Measurements from ENCODE around the gene PLA2G4F. TPM values are rescaled to one million over a fixed set of nuclear protein-coding genes. Genes with fewer than 3 reads are reported as not detected.

Gene PLA2G4F
- total RNA-seq, 1 donor from 2014 or later, result not detected

DNA sequence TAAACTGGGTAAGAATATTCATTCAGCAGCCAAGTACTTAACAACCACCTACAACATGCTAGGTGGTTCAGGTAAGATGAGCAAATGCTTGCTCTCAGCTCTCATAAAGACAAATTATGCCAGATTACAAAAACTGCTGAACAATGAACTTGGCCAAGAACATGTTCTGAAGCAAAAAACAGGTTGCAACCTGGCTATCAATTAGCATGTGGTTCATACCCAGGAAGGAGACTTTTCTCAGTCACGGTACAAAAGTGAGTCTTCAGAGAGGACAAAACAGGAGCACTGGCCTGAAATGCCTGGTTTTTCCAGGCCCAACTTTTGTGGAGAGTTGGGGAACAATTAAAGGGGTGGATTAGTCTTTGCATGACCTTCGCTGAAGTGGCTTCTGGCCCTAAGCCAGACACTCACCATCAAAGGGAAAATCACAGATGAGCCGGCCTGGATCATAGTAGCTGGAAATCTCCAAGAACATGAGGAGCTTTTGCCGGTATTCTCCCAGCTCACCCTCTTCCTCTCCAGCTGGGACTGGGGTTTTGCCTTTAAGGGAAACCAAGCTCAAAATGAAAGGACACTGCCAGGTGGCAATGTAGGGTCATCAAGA, 7.6 kb upstream of the PLA2G4F start:
- DNase-seq (ENCODE audit: low read depth, low spot score), result no peak

DNA sequence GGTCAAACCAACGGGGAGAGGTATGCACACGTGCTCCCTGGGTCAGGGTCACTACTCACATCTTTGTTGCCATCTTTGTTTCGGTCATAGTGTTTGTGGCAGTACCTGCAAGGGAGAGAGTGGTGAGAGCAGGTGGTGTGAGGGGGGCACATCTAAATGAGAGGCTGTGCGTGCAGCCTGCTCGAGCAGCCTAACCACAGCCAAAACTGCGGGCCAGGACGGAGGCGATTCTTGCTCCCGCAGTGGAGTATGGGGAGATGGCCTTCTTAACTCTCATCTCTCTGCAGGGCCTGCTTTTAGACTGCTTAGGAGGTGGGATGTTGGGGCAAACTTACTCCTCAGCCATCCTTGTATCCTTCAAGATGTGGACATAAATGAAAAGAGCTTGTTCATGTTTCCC, 6.9 kb upstream of the PLA2G4F start:
- no peak for DNase-seq (ENCODE audit: low read depth, low spot score)

DNA sequence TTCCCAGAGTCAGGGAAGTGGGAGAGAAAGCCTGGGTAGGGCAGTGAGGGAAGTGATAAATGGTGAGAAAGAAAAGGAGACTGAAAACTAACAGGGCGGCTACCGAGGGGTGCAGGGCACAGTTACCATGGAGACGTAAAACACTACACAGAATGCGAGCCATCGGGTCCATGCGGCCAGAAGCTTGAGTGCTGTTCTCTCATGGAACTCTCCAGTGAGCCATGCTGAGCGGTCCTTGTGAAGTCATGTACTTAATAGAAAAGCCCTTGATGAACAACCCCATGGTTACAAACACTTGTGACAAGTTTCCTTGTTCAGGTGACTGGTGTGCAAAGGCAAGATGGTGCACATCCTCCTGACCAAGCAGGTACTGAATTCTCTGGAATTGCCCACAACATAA, 3.7 kb upstream of the PLA2G4F start:
- DNase-seq (ENCODE audit: low read depth, low spot score), result no peak

DNA sequence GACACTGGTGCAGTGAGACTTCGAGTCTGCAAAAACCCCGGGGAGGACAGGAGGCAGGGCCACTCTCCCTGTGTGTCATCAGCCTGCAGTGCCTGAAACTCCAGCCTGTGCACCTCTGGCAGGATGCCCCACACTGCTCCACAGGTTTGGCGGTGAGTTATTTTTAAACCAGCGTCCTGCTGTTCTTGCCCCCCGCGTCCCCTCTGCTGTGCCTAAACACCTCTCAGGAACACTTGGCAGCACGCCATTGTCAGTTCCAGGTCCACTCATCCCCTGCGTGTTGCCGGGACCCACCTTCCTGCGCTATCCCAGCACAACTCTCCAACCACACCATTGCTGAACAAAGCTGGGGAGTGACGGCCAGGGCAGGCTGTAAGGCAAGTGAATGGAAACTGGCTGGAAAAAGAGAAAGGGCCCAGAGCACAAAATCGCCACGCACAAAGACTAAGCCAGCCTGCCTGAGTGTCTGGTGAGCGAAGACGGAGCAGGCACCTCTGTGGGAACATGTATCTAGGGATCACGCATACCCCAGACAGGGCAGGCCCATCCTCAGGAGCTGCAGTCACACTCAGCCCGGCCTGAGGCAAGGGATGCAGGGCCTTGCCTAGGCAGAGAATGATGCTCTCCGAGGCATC, 3.1 kb upstream of the PLA2G4F start:
- no peak for DNase-seq (ENCODE audit: low read depth, low spot score)

DNA sequence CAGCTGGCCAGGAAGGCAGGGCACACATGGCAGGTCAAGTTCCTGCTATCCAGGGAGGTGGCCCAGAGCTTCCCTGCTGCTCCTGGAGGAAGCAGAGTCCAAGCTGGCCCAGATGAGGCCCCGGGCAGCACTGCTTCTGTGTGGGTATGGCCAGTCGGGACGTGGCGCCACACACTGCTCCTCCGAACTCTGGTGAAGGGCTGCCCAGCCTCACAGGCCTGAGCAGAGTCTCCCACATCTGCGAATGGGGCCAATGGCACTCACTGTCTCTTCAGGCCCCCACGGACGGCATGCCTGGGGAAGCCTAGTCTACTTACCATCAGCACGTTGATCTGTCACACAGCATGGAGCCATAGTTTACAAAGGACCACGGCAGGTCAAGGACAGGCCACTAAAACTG, 2.5 kb upstream of the PLA2G4F start:
- DNase-seq (ENCODE audit: low read depth, low spot score), result no peak

DNA sequence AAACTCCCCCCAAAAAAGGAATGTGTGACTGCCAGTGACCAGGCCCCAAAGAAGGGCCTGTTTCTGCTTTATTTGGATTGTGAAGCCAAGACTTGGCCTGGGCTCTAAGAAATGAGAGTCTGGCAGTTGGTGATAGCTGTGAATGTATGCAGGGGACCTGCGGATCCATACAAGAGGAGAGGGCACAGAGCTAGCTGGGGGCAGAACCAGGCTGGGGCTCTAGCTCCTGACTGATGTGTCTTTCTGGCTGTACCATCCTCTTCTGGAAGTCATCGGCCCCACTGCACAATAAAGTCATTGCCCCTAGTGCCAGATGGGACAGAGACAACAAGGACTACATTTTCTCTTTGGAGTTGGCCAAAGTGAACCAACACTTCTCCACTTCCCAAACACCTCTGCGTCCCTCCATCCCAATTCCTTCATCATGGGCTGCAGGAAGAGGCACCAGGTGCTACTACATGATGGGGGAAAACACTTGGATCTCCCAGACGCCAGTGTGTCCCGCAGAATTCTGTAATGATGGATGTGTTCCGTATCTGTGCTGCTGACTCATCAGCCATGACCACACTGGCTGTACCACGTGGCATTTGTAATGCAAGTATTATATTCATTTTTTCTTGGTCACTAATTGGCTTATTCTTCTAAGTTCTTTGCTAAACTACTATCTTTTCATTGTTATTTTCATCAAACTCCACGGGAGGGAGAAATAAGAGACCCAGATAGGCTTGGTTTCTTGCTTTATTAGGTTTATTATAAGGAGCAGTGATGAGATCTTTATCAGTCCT, 1.7 kb upstream of the PLA2G4F start:
- no peak for DNase-seq (ENCODE audit: low read depth, low spot score)

DNA sequence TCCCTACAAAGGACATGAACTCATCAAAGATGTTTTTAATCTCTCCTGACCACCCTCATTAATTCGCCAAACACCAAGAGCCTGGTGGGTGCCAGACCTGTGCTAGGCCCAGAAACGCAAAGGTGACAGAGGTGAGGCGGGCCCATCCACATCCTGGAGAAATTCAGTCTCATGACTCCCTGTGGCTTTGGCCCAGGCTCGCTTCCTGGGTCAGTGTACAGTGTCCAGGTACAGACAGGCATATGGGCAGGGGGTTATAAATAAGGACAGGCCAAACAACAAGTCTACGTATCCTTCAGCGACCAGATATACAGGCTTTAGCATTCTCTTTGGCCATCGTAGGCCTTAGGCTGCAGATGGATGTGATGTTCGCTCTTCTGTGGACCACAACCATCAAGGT, 945 bp upstream of the PLA2G4F start:
- no peak for DNase-seq (ENCODE audit: low read depth, low spot score)

DNA sequence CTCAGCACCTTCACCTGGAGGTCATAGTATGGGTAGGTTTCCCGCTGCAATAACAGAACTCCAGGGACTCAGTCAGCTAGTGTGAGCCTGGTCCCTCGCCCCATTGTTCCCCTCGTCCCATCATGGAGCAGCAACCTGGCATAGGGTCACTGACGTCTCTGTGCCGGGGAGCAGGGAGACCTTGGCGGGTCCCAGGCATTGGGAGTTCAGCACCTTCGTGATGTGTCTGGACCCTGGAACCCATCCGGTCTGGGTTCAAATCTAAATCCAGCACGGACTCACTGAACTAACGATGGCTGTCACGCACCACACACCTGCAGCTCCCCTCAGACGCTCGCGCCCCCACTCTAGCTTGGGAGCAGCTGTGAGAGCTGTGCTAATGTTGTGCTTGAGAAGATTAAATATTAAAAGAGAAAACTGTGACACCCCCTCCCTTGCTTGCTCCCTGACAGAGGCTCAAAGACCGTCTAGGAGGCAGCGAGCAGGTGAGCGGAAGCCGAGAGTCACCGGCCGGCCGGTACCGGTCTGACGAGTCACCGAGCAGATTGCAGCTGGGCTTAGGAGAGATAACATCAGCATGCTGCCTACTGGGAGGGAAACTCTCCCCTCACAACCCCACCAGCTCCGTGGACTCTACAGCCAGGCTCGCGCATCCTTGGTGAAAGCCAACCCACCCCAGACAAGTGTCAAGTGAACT, 742 bp downstream of the PLA2G4F start:
- DNase-seq (ENCODE audit: low read depth, low spot score), result no peak

DNA sequence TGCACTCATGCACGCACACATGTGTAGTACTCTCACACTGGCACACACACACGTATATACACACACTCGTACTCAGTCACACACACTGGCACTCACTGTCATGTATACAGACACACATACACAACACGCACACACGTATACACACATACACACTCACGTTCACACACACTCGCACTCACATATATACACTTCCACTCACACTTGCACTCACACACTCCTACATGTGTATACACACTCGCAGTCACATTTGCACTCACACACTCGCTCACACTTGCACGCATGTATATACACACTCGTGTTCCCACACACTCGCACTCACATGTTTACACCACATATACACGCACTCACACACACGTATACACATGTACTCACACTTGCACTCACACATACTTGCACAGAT, 1.5 kb downstream of the PLA2G4F start:
- DNase-seq (ENCODE audit: low read depth, low spot score), result no peak

DNA sequence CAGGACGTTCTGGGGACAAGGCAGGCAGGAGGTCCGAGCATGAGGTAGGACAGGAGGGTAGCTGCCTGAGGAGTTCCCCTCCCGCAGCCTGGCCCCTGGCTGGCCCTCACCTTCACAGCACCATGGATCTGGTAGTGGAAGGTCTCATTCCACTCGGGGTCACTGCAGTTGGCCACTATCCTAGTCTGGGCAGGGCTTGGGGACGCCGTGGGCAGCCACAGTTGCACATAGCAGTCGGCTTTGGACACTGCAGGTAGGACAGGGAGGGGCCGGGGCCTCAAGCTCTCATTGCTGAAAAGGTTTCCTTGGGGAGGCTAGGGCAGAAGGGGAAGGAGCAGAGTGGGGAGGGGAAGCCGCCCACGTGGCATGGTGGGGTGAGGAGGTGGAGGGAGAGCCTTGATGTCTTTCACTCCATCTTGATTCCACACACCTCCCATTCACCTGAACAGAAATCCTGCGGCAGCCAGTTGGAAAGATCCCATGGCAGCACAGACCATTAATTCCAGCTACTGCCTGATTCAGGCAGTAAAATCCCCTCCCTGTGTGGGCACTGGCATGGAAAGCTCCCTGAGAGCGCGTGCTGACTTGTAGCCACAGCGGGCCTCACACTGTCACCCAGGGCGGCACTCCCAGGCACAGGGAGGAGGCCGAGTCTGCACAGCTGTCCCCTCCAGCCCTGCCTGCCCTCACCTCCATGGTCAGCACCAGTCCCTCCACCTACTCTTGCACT, 2.1 kb downstream of the PLA2G4F start:
- no peak for DNase-seq (ENCODE audit: low read depth, low spot score)

DNA sequence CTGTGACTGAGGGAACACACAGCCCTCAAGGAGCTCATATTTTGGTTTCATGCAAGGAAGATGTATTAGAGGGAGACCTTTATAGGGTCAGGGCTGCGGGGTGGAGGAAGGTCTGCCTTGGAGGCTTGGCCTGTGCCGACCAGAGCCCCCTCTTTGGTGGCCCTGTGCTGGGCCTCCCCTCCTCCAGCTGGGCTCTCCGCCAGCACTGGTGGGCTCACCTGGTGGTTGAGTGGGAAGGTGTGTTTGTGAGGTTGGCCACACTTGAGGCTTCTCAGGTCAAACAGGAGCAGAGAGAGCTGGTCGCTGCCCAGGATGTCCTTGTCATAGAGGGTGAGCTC, 2.6 kb downstream of the PLA2G4F start:
- DNase-seq (ENCODE audit: low read depth, low spot score), result no peak

DNA sequence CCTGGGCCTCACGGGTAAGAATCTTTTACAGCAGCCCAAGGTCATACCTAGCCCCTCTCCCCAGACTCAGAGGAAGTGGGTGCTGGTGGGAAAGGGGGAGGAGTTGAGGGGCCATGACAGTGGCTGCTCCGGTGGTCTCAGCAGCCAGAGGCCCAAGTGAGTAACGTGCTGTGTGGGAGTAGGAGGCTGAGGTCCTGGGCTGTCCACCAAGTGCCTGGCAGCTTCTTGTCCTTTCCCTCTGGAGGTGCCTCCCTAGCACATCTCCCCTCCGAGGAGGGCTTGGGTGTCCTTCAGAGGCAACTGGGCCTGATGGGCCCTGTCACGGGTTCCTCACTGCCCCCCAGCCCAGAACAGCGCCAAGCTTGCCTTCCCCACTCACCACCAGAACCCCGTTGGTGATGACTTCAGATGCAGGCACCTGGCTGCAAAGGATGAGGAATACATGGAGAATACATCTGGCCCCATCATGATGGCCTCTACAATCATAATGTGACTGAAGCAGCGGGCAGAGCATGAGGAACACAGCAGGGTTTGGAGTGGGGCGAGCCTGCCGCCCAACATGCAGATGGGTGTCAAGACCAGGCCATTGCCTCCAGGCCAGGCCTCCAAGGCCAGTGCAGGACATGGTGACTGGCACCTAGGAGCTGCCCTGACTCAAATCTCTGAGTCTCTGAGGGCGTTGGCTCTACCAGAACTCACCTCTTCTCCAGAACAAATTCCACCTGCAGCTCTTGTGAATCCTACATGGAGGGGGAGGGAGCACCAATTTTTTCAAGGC, 3.3 kb downstream of the PLA2G4F start:
- no peak for DNase-seq (ENCODE audit: low read depth, low spot score)

DNA sequence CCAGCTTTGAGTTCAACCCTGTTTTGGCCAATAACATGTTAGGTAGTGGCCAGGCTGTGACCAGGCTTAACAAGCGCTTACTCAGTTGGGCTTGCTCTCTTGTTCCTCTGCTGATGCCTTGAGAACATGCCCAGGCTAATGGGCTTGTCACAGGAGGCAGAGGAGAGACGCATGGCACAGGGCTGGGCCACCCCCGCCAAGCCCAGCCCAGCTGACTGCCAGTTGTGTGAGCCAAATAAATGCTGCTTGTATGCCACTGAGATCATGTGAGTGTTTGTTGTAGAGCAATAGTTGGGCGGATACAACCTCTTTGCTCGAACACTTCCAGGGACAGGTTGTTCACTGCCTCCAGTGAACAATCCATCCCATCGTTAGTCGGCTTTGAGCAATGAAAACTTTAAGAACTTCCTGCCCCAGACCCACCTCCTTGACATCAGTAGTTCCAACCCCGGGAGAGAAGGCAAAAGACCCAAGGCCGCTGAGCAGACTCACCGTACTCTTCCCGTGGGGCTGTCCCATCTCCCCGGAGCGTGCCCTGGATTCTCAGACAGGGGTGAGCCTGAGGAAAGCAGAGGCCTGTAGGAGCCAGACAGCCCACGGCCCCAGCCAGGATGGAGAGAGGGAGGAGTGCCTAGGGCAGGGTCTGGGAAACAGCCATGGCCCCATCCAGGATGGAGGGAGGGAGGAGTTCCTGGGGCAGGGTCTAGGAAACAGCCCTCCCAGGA, 4.1 kb downstream of the PLA2G4F start:
- no peak for DNase-seq (ENCODE audit: low read depth, low spot score)

DNA sequence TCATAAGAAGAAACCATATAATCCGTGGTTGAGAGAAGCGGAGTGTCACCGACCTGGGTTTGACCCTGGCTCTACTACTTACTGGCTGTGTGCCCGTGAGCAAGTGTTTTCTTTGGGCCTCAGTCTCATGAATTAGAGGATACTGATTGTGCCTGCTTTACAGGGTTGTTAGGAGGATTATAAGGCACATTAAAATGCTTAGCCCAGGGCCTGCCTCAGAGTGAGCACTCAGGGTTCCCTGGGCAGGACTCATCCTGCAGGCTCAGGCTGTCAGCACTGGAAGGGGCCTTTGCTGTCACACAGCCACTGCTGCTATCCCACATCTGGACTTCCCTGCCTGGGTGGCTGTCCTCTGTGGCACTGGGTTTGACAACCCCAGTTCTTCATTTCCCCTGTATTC, 4.7 kb downstream of the PLA2G4F start:
- no peak for DNase-seq (ENCODE audit: low read depth, low spot score)

DNA sequence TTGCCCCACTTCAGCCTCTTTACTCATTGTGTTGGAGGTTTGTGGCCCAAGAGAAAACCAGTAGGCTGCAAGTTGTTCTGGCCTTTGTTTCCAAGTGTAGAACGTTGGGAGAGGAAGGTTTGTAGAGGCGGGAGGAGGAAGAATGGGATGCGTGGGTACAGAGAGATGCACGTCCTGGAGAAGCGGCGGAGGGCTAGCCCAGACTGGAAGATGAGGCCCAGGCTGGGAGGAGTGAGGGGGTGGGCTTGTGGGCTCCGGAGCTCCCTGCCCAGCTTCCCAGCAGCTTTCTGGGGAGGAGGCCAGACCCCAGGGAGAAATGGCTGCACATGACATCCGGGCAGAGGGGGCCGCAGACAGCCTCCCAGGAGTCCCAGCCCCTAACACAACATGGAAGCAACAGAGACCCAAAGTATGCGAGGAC, 5.3 kb downstream of the PLA2G4F start:
- no peak for DNase-seq (ENCODE audit: low read depth, low spot score)

DNA sequence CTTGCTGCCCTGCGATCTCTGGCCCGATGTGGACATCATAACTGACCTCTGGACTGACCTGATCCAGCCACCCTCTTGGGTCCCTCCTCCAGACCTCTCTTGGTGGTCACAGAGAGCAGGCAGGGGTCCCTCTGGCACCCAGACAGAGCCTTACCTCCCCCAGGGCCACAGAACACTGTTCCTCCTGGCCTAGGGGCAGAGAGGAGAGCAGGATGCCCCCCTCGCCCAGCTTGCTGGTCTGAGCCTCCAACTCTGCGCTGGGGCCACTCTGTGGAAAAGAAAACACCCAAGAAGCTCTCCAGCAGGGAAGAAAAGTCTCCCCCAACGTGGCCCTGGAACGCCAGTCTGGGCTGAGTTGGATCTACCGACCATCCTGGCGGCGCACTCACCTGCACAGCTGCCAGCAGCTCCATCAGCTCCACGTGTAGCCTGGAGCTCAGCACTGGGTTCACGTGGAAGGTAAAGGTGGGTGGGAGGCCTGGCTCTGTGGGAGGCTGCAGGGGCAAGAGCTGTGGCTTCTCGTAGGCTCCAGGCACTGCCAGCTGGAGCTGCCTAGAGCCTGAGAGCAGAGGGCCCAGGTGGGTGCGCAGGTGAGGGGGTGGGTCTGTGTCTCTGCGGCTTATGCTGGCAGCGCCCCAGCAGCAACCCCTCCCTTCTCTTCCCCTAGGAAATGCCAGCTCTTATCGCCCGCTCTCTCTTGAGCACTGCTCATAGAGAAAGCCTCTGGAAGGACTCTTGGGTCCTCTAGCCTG, 6.0 kb downstream of the PLA2G4F start:
- no peak for DNase-seq (ENCODE audit: low read depth, low spot score)

DNA sequence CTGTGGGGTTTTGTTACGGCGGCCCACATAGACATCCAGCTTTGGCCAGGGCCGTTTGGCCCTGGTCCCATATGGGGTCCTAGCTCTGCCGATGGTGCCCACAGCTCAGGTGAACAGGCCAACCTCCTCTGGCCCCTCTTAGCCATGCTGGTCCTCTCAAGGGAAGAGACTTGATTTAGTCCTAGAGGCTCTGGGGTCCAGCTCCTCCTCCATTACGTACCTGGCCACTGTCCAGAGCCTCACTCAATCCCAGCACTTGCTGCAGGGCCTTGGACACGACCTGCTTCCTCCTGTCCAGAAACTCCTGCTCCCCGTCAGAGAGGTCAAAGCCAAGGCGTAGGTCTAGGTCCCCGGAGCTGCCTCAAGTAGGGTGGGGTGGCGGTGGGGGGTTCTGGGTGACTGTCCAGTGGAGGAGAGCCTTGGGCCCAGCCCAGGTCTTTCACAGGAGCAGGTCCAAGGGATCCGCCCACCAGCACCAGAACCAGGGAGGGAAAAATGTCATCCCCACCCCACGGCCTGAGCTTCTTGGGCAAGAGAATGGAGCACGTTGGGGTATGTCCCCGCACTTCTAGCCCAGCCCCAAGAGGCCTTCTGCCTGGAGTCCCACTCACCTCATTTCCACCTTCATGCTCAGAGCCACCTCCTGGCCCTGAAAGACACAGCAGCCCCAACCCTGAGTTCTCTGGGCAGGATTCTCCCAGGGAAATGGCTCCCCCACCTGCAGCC, 6.8 kb downstream of the PLA2G4F start:
- no peak for DNase-seq (ENCODE audit: low read depth, low spot score)

DNA sequence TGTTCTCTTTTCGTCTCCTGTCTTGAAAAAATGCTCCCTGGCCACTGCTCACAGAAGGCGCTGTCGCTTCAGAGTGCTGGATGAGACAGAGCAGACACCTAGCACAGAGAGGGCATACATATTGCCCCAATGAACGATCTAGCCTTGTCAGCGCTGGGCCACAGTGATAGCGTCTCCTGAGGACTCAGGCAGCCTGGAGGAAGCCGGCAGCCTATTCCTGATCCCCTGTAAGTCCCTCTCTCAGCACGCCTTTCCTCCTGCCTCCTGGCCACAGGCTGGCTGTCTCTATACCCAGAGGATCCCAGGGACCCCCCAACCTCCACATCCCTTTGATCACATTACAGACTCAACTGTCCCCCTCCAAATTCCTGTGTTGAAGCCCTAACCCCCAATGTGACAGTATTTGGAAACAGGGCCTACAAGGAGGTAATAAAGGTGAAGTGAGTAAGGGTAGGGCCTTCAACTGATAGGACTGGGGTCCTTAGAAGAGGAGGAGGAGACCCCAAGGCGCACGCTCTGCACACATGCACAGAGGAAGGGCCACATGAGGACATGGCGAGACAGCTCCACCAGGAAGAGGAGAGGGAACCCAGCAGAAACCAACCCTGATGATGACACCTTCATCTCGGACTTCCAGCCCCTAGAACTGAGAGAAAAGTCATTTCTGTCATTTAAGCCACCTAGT, 7.5 kb downstream of the PLA2G4F start:
- DNase-seq (ENCODE audit: low read depth, low spot score), result no peak

All from pulmonary artery endothelial cell (primary cell).